IPS-18a (cell line): ENCODE measurements around the gene ITGB2.

ENCODE experiments used
- H3K27ac ChIP-seq: one replicate; pipeline ENCODE4 v1.5.1; 2013; ENCODE audit warnings: low read length
- H3K27me3 ChIP-seq: one replicate; pipeline ENCODE4 v1.6.1; 2013; ENCODE audit warnings: mild to moderate bottlenecking, low read length; ENCODE audit not compliant: control insufficient read depth, insufficient read depth
- H3K36me3 ChIP-seq: one replicate; pipeline ENCODE4 v1.6.1; 2013; ENCODE audit warnings: low read depth, low read length; ENCODE audit not compliant: control insufficient read depth
- H3K4me1 ChIP-seq: one replicate; pipeline ENCODE4 v1.6.1; 2013; ENCODE audit warnings: low read depth, low read length; ENCODE audit not compliant: control insufficient read depth
- H3K4me3 ChIP-seq: one replicate; pipeline ENCODE4 v1.5.1; 2013; ENCODE audit warnings: low read length
- H3K9ac ChIP-seq: one replicate; pipeline ENCODE4 v1.6.1; 2013; ENCODE audit warnings: mild to moderate bottlenecking, low read length, moderate library complexity
- H3K9me3 ChIP-seq: one replicate; pipeline ENCODE4 v1.6.1; 2013; ENCODE audit warnings: low read depth, low read length; ENCODE audit not compliant: control insufficient read depth

The ITGB2 gene

GRCh38 chr21:44874497-44875315 lies 46.0 kb downstream of the ITGB2 start:
- Histone ChIP-seq H3K36me3 (no peaks in the 10 kb centered on the region), H3K9me3 (no peaks in the 10 kb centered on the region), H3K4me3 (peak overlapping the region; percentile 62), H3K27ac (no peak overlapping the region), H3K9ac (no peak overlapping the region), H3K27me3 (peaks cover 29% of the 10 kb centered on the region), H3K4me1 (peaks cover 10% of the 10 kb centered on the region)

DNA sequence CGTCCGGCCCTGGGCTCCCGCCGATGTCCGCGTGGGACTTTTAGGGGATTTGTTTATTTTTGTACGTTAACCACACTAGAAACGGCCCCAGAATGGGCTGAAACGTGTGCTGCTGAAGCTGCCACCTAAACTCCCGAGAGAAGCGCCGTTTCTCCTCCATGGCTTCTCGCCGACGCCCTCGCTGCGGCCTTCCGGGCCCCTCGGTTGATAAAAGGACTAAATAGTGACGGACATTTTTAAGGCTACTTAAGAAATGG lies 46.5 kb downstream of the ITGB2 start:
- Histone ChIP-seq H3K9me3 (no peaks in the 10 kb centered on the region), H3K27me3 (peaks cover 29% of the 10 kb centered on the region), H3K27ac (no peak overlapping the region), H3K36me3 (no peaks in the 10 kb centered on the region), H3K9ac (no peak overlapping the region), H3K4me3 (peak overlapping the region; percentile 62), H3K4me1 (peaks cover 10% of the 10 kb centered on the region)

- Histone ChIP-seq H3K4me1 (peaks cover 10% of the 10 kb centered on the region), H3K9me3 (no peaks in the 10 kb centered on the region), H3K4me3 (peak within 1 kb of the TSS; percentile 91), H3K9ac (peak within 1 kb of the TSS; percentile 80), H3K27ac (no peak within 1 kb of the TSS), H3K27me3 (peaks cover 29% of the 10 kb centered on the region), H3K36me3 (no peaks in the 10 kb centered on the region)
Observed at GRCh38 chr21:44873356-44874239, 47.1 kb downstream of the ITGB2 start, which contains the start of gene PTTG1IP. Gene PTTG1IP (minus strand): TSS chr21:44873690. CDS start chr21:44873616, 74 bp downstream.

DNA sequence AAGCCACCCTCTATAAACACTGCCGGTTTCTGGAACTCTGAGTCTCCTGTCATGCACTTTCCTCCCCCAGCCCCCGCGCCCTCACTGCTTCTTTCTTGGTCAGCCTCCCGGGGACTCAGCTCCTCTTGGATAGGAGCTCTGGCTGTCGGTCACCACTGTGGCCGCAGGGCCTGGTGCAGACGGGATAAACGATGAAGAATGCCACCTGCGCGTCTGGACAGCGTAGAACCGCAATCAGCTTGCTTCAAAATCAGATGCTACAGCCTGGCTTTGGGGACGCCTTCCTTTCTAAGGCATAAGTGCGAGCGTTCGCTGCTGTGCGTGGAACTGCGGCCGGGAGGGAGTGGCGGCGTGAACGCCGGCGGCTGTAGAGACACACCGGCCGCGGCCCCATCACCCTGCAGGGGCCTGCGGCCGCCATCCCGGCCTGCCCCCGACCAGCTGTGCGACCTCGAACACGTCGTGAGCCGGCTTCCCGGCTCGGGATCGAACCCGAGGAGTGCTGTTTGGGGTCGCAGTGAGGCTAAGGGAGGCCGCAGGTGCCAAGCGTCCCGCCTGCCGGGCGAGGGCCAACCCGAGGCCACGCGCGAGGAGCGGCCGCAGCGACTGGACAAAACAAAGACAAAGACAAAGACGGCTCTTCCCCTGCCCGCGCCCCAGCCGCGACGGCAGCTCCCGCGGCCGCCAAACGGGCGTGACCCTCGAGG lies 47.9 kb downstream of the ITGB2 start:
- no peaks in the 10 kb centered on the region for H3K36me3 ChIP-seq
- no peaks in the 10 kb centered on the region for H3K9me3 ChIP-seq
- peak overlapping the region; percentile 91 for H3K4me3 ChIP-seq
- peaks cover 29% of the 10 kb centered on the region for H3K27me3 ChIP-seq
- peaks cover 10% of the 10 kb centered on the region for H3K4me1 ChIP-seq
- H3K27ac ChIP-seq = no peak overlapping the region
- H3K9ac ChIP-seq = peak overlapping the region; percentile 80

GRCh38 chr21:44872323-44872648 lies 48.4 kb downstream of the ITGB2 start:
- H3K9me3 ChIP-seq = no peaks in the 10 kb centered on the region
- H3K27ac ChIP-seq = no peak overlapping the region
- no peaks in the 10 kb centered on the region for H3K36me3 ChIP-seq
- peaks cover 10% of the 10 kb centered on the region for H3K4me1 ChIP-seq
- H3K4me3 ChIP-seq = peak overlapping the region; percentile 91
- H3K9ac ChIP-seq = peak overlapping the region; percentile 80
- H3K27me3 ChIP-seq = peaks cover 29% of the 10 kb centered on the region

GRCh38 chr21:44871576-44872269 lies 49.0 kb downstream of the ITGB2 start:
- Histone ChIP-seq H3K27me3 (peaks cover 27% of the 10 kb centered on the region), H3K9me3 (no peaks in the 10 kb centered on the region), H3K4me1 (peaks cover 14% of the 10 kb centered on the region), H3K27ac (no peak overlapping the region), H3K4me3 (peak overlapping the region; percentile 91), H3K9ac (peak overlapping the region; percentile 80), H3K36me3 (no peaks in the 10 kb centered on the region)

- H3K4me1 ChIP-seq = peaks cover 16% of the 10 kb centered on the region
Observed at GRCh38 chr21:44870748-44871495, 49.8 kb downstream of the ITGB2 start.

GRCh38 chr21:44869781-44870747 lies 50.6 kb downstream of the ITGB2 start:
- Histone ChIP-seq H3K4me1 (peaks cover 16% of the 10 kb centered on the region), H3K9me3 (no peaks in the 10 kb centered on the region), H3K9ac (no peak overlapping the region), H3K27me3 (peaks cover 11% of the 10 kb centered on the region), H3K27ac (no peak overlapping the region), H3K4me3 (no peak overlapping the region), H3K36me3 (peaks cover 5% of the 10 kb centered on the region)

More at GRCh38 chr21:44870748-44871495, 49.8 kb downstream of the ITGB2 start:
- peaks cover 19% of the 10 kb centered on the region for H3K27me3 ChIP-seq
- H3K4me3 ChIP-seq = no peak overlapping the region
- H3K9me3 ChIP-seq = no peaks in the 10 kb centered on the region
- no peak overlapping the region for H3K9ac ChIP-seq
- H3K36me3 ChIP-seq = no peaks in the 10 kb centered on the region
- H3K27ac ChIP-seq = no peak overlapping the region

GRCh38 chr21:44868707-44869106 lies 52.0 kb downstream of the ITGB2 start:
- H3K36me3 ChIP-seq = peaks cover 13% of the 10 kb centered on the region
- no peak overlapping the region for H3K4me3 ChIP-seq
- H3K27ac ChIP-seq = no peak overlapping the region
- no peaks in the 10 kb centered on the region for H3K9me3 ChIP-seq
- peaks cover 16% of the 10 kb centered on the region for H3K4me1 ChIP-seq
- H3K9ac ChIP-seq = no peak overlapping the region
- no peaks in the 10 kb centered on the region for H3K27me3 ChIP-seq
